Measurements from ENCODE around the gene N4BP3. TPM values are rescaled to one million over a fixed set of nuclear protein-coding genes. Genes with fewer than 3 reads are reported as not detected.

The N4BP3 gene
- total RNA-seq, 4 donors from 2014 or later, result 1.2 to 4.8 (median 1.3) TPM

DNA sequence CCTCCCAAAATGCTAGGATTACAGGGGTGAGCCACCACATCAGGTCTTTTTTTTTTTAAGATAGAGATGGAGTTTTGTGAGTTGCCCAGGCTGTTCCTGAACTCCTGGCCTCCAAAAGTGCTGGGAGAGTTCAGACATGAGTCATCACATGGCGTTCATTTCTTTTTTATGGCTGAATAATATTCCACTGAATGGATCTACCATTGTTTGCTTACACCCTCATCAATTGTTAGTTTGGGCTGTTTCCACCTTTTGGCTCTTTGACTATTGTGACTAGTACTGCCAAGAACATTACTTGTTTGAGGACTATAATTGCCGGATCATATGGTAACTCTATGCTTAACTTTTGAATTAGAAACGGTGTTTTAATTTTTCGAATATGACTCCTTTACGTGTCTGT lies 787 bp upstream of the N4BP3 start:
- H3K4me1 ChIP-seq, result peaks cover 0 to 18% (median 9%) of the 10 kb centered on the region in 3 donors
- peaks cover 79% of the 10 kb centered on the region for H3K27me3 ChIP-seq
- H3K9me3 ChIP-seq, result peaks cover 0 to 5% (median 0%) of the 10 kb centered on the region in 3 donors
- ATAC-seq, result no peak
- no peaks in the 10 kb centered on the region for H3K36me3 ChIP-seq
- no peak for TF ChIP-seq POLR2A (IDR thresholded peaks at IDR 0.05)
- no peak for TF ChIP-seq EP300 (IDR thresholded peaks at IDR 0.05)
- TF ChIP-seq POLR2AphosphoS5 (IDR thresholded peaks at IDR 0.05), result no peak
- TF ChIP-seq, protein P1, sequence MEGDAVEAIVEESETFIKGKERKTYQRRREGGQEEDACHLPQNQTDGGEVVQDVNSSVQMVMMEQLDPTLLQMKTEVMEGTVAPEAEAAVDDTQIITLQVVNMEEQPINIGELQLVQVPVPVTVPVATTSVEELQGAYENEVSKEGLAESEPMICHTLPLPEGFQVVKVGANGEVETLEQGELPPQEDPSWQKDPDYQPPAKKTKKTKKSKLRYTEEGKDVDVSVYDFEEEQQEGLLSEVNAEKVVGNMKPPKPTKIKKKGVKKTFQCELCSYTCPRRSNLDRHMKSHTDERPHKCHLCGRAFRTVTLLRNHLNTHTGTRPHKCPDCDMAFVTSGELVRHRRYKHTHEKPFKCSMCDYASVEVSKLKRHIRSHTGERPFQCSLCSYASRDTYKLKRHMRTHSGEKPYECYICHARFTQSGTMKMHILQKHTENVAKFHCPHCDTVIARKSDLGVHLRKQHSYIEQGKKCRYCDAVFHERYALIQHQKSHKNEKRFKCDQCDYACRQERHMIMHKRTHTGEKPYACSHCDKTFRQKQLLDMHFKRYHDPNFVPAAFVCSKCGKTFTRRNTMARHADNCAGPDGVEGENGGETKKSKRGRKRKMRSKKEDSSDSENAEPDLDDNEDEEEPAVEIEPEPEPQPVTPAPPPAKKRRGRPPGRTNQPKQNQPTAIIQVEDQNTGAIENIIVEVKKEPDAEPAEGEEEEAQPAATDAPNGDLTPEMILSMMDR (IDR thresholded peaks at IDR 0.05), result no peak
- WGBS, 2 donors (ENCODE audit: low coverage in 1 of 2), result 76 to 91% methylated on average over 5 of the region's 5 CpGs
- no peak overlapping the region for H3K4me3 ChIP-seq
- no peak overlapping the region for H3K27ac ChIP-seq

GRCh38 chr5:178113841-178114324 lies 551 bp downstream of the N4BP3 start:
- Histone ChIP-seq H3K4me1 (peaks cover 0 to 18% (median 9%) of the 10 kb centered on the region in 3 donors), H3K27ac (peak overlapping the region in 1 of 4 donors; percentile 44), H3K27me3 (peaks cover 88% of the 10 kb centered on the region), H3K36me3 (no peaks in the 10 kb centered on the region), H3K9me3 (peaks cover 0 to 5% (median 0%) of the 10 kb centered on the region in 3 donors), H3K4me3 (peak overlapping the region; percentile 2 to 53)
- no peak for ATAC-seq
- no peak for TF ChIP-seq POLR2AphosphoS5 (IDR thresholded peaks at IDR 0.05)
- no peak for TF ChIP-seq POLR2A (IDR thresholded peaks at IDR 0.05)
- TF ChIP-seq EP300 (IDR thresholded peaks at IDR 0.05), result no peak
- TF ChIP-seq, protein P1 (IDR thresholded peaks at IDR 0.05), result no peak
- 14% methylated on average over 9 of the region's 41 CpGs; no CpG with 5 or more reads in 1 of the 2 donors for whole genome bisulfite sequencing, 2 donors (ENCODE audit: low coverage in 1 of 2)

DNA sequence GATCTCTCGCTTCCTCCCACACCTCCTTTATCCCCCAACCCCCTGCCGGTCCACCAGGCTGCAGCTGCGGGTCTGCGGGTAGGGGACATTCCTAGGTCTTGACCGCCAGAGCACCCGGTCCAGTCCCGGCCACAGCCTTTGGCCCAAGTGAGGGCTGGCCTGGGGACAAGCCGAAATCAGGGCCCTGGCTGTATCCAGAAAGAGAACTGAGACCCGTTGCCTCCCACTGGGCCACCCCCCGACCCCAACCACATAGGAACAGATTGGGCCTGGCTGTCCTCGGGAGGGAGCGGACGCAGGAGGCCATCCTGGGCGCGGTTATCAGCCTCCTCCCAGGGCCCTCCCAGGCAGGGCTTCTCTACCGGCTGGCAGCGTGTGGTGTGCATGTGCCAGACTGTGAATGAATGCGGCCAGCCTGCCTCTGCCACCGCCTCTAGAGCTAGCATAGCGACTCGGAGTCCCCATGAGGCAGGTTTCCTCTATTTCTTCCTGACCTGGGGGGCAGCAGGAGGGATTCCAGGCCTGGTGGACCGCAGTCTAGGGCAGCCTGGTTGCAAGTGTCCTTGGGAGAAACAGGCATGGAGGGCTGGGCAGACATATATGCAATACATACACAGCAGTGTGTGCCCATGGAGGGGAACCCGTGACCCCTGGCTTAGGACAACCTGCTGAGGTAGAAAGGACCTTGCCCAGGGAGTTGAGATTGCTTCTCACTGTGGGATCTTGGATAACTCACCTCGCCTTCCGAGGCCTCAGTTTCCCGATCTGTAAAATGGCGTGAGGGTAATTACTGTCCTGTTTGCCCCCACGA lies 1.2 kb downstream of the N4BP3 start:
- peaks cover 0 to 18% (median 9%) of the 10 kb centered on the region in 3 donors for H3K4me1 ChIP-seq
- H3K4me3 ChIP-seq, result peak overlapping the region in 1 of 2 donors; percentile 53
- WGBS, 2 donors (ENCODE audit: low coverage in 1 of 2), result 52 to 57% methylated on average over 5 to 6 of the region's 28 CpGs
- no peaks in the 10 kb centered on the region for H3K36me3 ChIP-seq
- peak overlapping the region in 1 of 4 donors; percentile 44 for H3K27ac ChIP-seq
- no peak for TF ChIP-seq POLR2AphosphoS5 (IDR thresholded peaks at IDR 0.05)
- TF ChIP-seq EP300 (IDR thresholded peaks at IDR 0.05), result no peak
- no peak for TF ChIP-seq POLR2A (IDR thresholded peaks at IDR 0.05)
- TF ChIP-seq, protein P1 (IDR thresholded peaks at IDR 0.05), result no peak
- no peak for ATAC-seq
- H3K9me3 ChIP-seq, result peaks cover 0 to 5% (median 0%) of the 10 kb centered on the region in 3 donors
- peaks cover 92% of the 10 kb centered on the region for H3K27me3 ChIP-seq

GRCh38 chr5:178115136-178115813 lies 1.9 kb downstream of the N4BP3 start:
- 44 to 74% methylated on average over 3 to 4 of the region's 12 CpGs for WGBS, 2 donors (ENCODE audit: low coverage in 1 of 2)

More at GRCh38 chr5:178115136-178115813, 1.9 kb downstream of the N4BP3 start:
- Histone ChIP-seq H3K4me3 (no peak overlapping the region), H3K27ac (no peak overlapping the region), H3K36me3 (no peaks in the 10 kb centered on the region), H3K27me3 (peaks cover 94% of the 10 kb centered on the region), H3K4me1 (peaks cover 0 to 18% (median 9%) of the 10 kb centered on the region in 3 donors), H3K9me3 (peaks cover 0 to 5% (median 0%) of the 10 kb centered on the region in 3 donors)
- TF ChIP-seq EP300 (IDR thresholded peaks at IDR 0.05) (no peak), POLR2AphosphoS5 (IDR thresholded peaks at IDR 0.05) (no peak), POLR2A (IDR thresholded peaks at IDR 0.05) (no peak)
- TF ChIP-seq, protein P1 (IDR thresholded peaks at IDR 0.05), result no peak
- ATAC-seq, result no peak
